Measurements from ENCODE around the gene CFAP45.

The CFAP45 gene

DNA sequence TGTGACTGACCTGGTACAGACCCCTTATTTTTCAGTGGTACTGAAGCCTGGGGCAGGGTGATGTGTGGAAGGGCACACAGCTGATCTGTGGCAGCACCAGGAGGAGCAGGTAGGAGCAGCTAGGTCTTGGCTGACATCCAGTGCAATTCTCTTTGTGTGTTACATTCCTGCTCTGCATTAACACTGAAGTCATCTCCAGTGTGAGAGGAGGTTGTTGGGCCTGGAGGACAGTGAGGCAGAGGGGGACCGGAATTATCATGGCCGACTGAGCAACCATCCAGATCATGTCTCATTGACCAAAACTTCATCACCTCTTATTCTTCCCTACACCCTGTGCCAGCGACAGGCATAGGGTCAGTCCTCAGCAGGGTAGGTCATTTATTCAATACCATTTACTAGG is 71.8 kb downstream of the CFAP45 start:
- H3K4me2 ChIP-seq (ENCODE audit: low read length), result no peak overlapping the region

GRCh38 chr1:159827549-159827948 is 72.4 kb downstream of the CFAP45 start:
- no peak overlapping the region for H3K4me2 ChIP-seq (ENCODE audit: low read length)
- no peaks in the 10 kb centered on the region for H3K36me3 ChIP-seq (ENCODE audit: control insufficient read depth, low read length)
- no peaks in the 10 kb centered on the region for H3K4me1 ChIP-seq (ENCODE audit: control insufficient read depth, low read length)
- TF ChIP-seq CTCF (IDR thresholded peaks at IDR 0.05; ENCODE audit: low read depth, low read length, poor library complexity, severe bottlenecking), result no peak
- no peak for TF ChIP-seq EZH2phosphoT487 (IDR thresholded peaks at IDR 0.05; ENCODE audit: borderline replicate concordance, low read length)
- no peaks in the 10 kb centered on the region for H3K9me3 ChIP-seq (ENCODE audit: control insufficient read depth, insufficient read depth, low read length)
- H3K9me2 ChIP-seq (replicated peaks; ENCODE audit: control insufficient read depth, low read length), result no peaks in the 10 kb centered on the region
- H3K27ac ChIP-seq (ENCODE audit: low read depth, low read length), result no peak overlapping the region
- H3K79me2 ChIP-seq (ENCODE audit: control insufficient read depth, low read length), result no peaks in the 10 kb centered on the region
- H3F3A ChIP-seq (ENCODE audit: control insufficient read depth, insufficient read depth), result no peaks in the 10 kb centered on the region
- H3K27me3 ChIP-seq (ENCODE audit: control insufficient read depth, low read length), result peaks cover 5% of the 10 kb centered on the region; the same call in 1 of the 2 replicates
- H4K20me1 ChIP-seq (ENCODE audit: control insufficient read depth, insufficient read depth, low read depth, low read length), result no peaks in the 10 kb centered on the region
- H3K4me3 ChIP-seq (ENCODE audit: low read length), result no peak overlapping the region

More for the DNA sequence above, 71.8 kb downstream of the CFAP45 start:
- Histone ChIP-seq H3K79me2 (ENCODE audit: control insufficient read depth, low read length) (no peaks in the 10 kb centered on the region), H3K4me1 (ENCODE audit: control insufficient read depth, low read length) (no peaks in the 10 kb centered on the region), H3K27me3 (ENCODE audit: control insufficient read depth, low read length) (peaks cover 5% of the 10 kb centered on the region; the same call in 1 of the 2 replicates), H3K4me3 (ENCODE audit: low read length) (no peak overlapping the region), H3K27ac (ENCODE audit: low read depth, low read length) (no peak overlapping the region), H3K9me2 (replicated peaks; ENCODE audit: control insufficient read depth, low read length) (no peaks in the 10 kb centered on the region), H3K9me3 (ENCODE audit: control insufficient read depth, insufficient read depth, low read length) (no peaks in the 10 kb centered on the region), H3F3A (ENCODE audit: control insufficient read depth, insufficient read depth) (no peaks in the 10 kb centered on the region), H3K36me3 (ENCODE audit: control insufficient read depth, low read length) (no peaks in the 10 kb centered on the region), H4K20me1 (ENCODE audit: control insufficient read depth, insufficient read depth, low read depth, low read length) (no peaks in the 10 kb centered on the region)
- TF ChIP-seq EZH2phosphoT487 (IDR thresholded peaks at IDR 0.05; ENCODE audit: borderline replicate concordance, low read length) (no peak), CTCF (IDR thresholded peaks at IDR 0.05; ENCODE audit: low read depth, low read length, poor library complexity, severe bottlenecking) (no peak)

GRCh38 chr1:159827102-159827490 is 72.9 kb downstream of the CFAP45 start:
- Histone ChIP-seq H3K4me1 (ENCODE audit: control insufficient read depth, low read length) (no peaks in the 10 kb centered on the region), H4K20me1 (ENCODE audit: control insufficient read depth, insufficient read depth, low read depth, low read length) (no peaks in the 10 kb centered on the region), H3K36me3 (ENCODE audit: control insufficient read depth, low read length) (no peaks in the 10 kb centered on the region), H3K27ac (ENCODE audit: low read depth, low read length) (no peak overlapping the region), H3F3A (ENCODE audit: control insufficient read depth, insufficient read depth) (no peaks in the 10 kb centered on the region), H3K27me3 (ENCODE audit: control insufficient read depth, low read length) (peaks cover 5% of the 10 kb centered on the region; the same call in 1 of the 2 replicates), H3K4me2 (ENCODE audit: low read length) (no peak overlapping the region), H3K4me3 (ENCODE audit: low read length) (no peak overlapping the region), H3K9me3 (ENCODE audit: control insufficient read depth, insufficient read depth, low read length) (no peaks in the 10 kb centered on the region), H3K79me2 (ENCODE audit: control insufficient read depth, low read length) (no peaks in the 10 kb centered on the region), H3K9me2 (replicated peaks; ENCODE audit: control insufficient read depth, low read length) (no peaks in the 10 kb centered on the region)
- TF ChIP-seq EZH2phosphoT487 (IDR thresholded peaks at IDR 0.05; ENCODE audit: borderline replicate concordance, low read length), result no peak
- TF ChIP-seq CTCF (IDR thresholded peaks at IDR 0.05; ENCODE audit: low read depth, low read length, poor library complexity, severe bottlenecking), result no peak

All from DOHH2 (cell line).